HL-60 (cell line): ENCODE results near the gene PLA2G5.

Source experiments
- DNase-seq, 2 experiments: peaks; one replicate each; pipeline ENCODE4 v3.0.0-alpha.2; 2010 to 2020; ENCODE audit warnings: low read depth in 1 of 2, low spot score in 1 of 2
- H3K27ac ChIP-seq: fragments of 250-450 bp; sonication (Bioruptor Pico); replicated peaks from 2 replicates; pipeline ENCODE4 v1.5.1; 2020; ENCODE audit warnings: mild to moderate bottlenecking, moderate library complexity
- H3K27me3 ChIP-seq: fragments of 250-450 bp; sonication (Bioruptor Pico); 2 replicates; pipeline ENCODE4 v1.5.1; 2021; ENCODE audit warnings: mild to moderate bottlenecking, moderate library complexity; ENCODE audit not compliant: insufficient read depth, poor library complexity, severe bottlenecking
- H3K4me3 ChIP-seq: replicated peaks from 2 replicates; pipeline ENCODE4 v1.5.1; 2011; ENCODE audit warnings: mild to moderate bottlenecking, control low read depth, low read length; ENCODE audit not compliant: insufficient read depth
- GABPA ChIP-seq: IDR thresholded peaks from 2 replicates; pipeline ENCODE4 v1.6.1; 2012; ENCODE audit warnings: low read depth
- POLR2AphosphoS5 ChIP-seq: IDR thresholded peaks from 2 replicates; pipeline ENCODE4 v1.6.1; 2012; ENCODE audit warnings: low read depth
- SPI1 ChIP-seq: IDR thresholded peaks from 2 replicates; pipeline ENCODE4 v1.6.1; 2012; ENCODE audit warnings: low read depth, mild to moderate bottlenecking, borderline replicate concordance
- TF ChIP-seq, protein P1 (sequence below): IDR thresholded peaks from 2 replicates; pipeline ENCODE4 v1.6.1; 2012; ENCODE audit warnings: low read depth; ENCODE audit not compliant: insufficient replicate concordance
- TF ChIP-seq, protein P2 (sequence below): IDR thresholded peaks from one replicate; pipeline ENCODE4 v1.5.1; 2011; ENCODE audit warnings: low read length, control low read depth, inconsistent platforms; ENCODE audit not compliant: insufficient read depth

PLA2G5 gene

DNA sequence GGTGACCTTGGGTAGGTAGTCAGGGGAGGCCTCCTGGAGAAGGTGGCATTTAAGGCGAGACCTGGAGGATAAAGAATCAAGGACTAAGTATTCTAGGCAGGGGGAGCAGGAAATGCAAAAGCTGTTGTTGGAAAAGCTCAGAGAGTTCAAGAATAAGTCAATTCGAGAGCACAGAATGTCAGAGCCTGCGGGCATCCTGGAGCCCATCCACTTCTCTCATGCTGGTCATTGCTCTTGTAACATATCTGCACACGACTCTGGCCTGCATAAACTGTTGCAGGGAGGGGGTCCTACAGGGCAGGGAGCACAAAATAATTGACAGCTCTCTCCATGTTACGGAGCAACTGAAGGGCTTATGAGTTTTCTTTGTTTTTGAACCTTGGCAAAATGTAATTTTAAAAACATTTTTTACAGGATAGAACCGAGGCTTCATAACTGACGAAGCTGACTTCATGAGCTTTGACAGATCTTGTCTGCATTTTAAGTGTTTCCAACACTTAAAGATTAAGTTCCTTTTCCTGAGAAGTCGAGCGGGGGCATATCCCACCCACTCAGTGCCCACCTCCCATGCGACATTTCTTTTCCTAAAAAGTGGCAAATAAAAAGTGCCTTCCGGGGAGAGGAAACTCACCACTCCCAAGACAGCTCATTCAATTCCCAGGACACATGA, 4.2 kb downstream of the PLA2G5 start:
- TF ChIP-seq, protein P1, sequence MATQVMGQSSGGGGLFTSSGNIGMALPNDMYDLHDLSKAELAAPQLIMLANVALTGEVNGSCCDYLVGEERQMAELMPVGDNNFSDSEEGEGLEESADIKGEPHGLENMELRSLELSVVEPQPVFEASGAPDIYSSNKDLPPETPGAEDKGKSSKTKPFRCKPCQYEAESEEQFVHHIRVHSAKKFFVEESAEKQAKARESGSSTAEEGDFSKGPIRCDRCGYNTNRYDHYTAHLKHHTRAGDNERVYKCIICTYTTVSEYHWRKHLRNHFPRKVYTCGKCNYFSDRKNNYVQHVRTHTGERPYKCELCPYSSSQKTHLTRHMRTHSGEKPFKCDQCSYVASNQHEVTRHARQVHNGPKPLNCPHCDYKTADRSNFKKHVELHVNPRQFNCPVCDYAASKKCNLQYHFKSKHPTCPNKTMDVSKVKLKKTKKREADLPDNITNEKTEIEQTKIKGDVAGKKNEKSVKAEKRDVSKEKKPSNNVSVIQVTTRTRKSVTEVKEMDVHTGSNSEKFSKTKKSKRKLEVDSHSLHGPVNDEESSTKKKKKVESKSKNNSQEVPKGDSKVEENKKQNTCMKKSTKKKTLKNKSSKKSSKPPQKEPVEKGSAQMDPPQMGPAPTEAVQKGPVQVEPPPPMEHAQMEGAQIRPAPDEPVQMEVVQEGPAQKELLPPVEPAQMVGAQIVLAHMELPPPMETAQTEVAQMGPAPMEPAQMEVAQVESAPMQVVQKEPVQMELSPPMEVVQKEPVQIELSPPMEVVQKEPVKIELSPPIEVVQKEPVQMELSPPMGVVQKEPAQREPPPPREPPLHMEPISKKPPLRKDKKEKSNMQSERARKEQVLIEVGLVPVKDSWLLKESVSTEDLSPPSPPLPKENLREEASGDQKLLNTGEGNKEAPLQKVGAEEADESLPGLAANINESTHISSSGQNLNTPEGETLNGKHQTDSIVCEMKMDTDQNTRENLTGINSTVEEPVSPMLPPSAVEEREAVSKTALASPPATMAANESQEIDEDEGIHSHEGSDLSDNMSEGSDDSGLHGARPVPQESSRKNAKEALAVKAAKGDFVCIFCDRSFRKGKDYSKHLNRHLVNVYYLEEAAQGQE: no peak
- H3K4me3 ChIP-seq: no peak overlapping the region
- no peak overlapping the region for H3K27ac ChIP-seq
- H3K27me3 ChIP-seq: no peaks in the 10 kb centered on the region
- DNase-seq: no peak

DNA sequence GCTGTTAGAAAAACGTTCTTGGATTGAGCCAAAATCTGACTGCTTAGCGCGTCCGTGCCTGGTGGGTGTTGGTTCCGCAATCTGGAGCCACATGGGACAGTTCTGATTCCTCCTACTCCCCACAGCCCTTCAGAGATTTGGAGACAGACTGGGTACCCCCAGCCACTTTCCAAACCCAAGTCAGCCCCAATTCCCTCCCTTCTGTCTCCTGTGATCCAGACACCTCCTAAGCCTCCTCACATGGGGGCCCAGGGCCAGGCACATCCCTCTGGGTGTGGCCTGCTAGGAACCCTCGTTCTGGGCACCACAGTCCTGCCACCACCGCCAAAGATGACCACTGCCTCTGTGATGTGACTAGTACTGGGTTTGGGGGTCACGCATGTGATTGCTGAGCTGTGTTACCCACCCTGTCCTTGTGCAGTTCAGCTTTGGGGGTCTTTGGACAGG, 4.8 kb downstream of the PLA2G5 start:
- no peaks in the 10 kb centered on the region for H3K27me3 ChIP-seq
- no peak overlapping the region for H3K4me3 ChIP-seq
- DNase-seq: no peak
- no peak overlapping the region for H3K27ac ChIP-seq
- TF ChIP-seq, protein P2, sequence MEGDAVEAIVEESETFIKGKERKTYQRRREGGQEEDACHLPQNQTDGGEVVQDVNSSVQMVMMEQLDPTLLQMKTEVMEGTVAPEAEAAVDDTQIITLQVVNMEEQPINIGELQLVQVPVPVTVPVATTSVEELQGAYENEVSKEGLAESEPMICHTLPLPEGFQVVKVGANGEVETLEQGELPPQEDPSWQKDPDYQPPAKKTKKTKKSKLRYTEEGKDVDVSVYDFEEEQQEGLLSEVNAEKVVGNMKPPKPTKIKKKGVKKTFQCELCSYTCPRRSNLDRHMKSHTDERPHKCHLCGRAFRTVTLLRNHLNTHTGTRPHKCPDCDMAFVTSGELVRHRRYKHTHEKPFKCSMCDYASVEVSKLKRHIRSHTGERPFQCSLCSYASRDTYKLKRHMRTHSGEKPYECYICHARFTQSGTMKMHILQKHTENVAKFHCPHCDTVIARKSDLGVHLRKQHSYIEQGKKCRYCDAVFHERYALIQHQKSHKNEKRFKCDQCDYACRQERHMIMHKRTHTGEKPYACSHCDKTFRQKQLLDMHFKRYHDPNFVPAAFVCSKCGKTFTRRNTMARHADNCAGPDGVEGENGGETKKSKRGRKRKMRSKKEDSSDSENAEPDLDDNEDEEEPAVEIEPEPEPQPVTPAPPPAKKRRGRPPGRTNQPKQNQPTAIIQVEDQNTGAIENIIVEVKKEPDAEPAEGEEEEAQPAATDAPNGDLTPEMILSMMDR: no peak
- TF ChIP-seq POLR2AphosphoS5 (no peak), SPI1 (no peak), GABPA (no peak)
- TF ChIP-seq, protein P1: no peak

DNA sequence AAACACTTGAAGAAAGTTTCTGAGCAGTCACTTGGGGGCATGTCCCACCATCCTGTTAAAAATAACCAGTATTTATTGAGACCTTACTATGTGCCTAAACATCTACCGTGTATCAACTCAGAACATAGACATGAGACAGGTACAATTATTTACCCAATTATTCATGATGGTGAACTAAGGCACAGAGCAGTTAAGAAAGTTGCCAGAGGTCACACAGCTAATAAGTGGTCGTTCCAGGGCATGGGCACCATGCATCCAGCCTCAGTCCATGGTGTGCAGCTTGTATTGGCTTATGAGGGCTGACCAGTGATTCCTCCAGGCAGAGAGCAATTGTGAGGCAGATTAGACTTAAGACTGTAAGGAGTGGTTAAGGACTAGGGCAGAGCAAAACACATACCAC, 5.4 kb downstream of the PLA2G5 start:
- DNase-seq: no peak
- Histone ChIP-seq H3K27me3 (peaks cover 3% of the 10 kb centered on the region), H3K27ac (no peak overlapping the region), H3K4me3 (no peak overlapping the region)
- TF ChIP-seq SPI1: no peak
- TF ChIP-seq, protein P2: no peak
- TF ChIP-seq GABPA: no peak
- TF ChIP-seq, protein P1: no peak
- TF ChIP-seq POLR2AphosphoS5: no peak

DNA sequence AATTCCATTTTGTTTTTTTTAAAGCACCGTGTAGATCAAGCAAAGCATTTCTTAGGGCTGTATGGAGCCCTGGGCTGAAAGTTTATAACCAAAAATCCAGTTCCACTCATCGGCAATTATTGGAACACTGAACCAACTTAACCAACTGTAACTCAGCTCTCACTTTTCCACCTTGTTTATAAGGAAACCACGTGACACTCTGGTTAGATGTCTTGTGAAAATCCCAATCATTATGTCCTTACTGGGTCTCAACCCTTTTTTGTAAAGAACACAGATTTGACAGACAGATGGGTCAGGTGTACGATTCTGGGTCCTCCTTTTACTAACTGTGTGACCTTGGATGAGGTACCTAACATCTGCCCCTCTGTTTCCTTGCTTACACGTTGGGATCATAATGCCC, 6.2 kb downstream of the PLA2G5 start:
- no peak overlapping the region for H3K27ac ChIP-seq
- no peak overlapping the region for H3K4me3 ChIP-seq

More for the DNA sequence above, 6.2 kb downstream of the PLA2G5 start:
- DNase-seq: no peak
- no peak for TF ChIP-seq POLR2AphosphoS5
- TF ChIP-seq, protein P1: no peak
- TF ChIP-seq, protein P2: no peak
- no peak for TF ChIP-seq SPI1
- TF ChIP-seq GABPA: no peak
- H3K27me3 ChIP-seq: peaks cover 9% of the 10 kb centered on the region
